ENCODE measurements around the gene C1orf115.

DNA sequence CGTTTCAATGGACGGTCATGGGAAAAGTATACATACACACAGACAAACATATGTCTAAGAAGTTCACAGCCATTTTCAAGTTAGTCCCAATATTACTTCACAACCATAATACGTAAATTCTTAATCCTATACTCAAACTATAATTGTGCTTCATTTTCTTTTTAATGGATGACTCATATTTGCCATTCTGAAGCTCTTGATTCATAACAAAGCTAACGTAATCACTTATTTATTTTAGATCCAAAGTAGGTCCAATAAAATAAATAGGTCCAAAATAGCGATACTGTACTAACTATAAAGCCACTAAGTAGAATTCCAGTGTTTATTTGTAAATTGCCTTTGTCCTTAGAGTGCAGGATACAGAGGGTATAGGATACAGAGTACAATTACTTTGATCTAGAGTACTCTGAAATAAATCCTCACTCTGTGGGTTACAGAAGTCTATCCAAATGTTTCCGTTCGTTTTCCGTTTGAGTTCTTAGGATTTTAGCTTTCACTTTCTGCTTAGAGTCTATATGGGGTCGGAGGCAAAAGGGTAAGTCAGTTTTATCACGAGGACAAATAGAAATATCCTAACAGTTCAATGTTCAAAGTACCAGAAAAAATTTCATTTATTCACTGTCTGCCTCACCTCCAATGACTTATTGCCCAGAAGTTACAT lies 8.8 kb upstream of the C1orf115 start:
- TF ChIP-seq POLR2A (IDR thresholded peaks at IDR 0.05): no peak
- no peak for TF ChIP-seq CTCF (IDR thresholded peaks at IDR 0.05 in 4 of 5, conservative IDR thresholded peaks at IDR 0.05 in 1 of 5)

Measured in gastrocnemius medialis (tissue), 4 donors.